NCI-H1417 treated with DMSO at 0.1 percent for 48 hours (cell line): ENCODE results near the gene STAT4.

ENCODE experiments used
- DNase-seq: peaks from one replicate; lab custom pipeline; 2025; lab: John Stamatoyannopoulos, UW

The STAT4 gene

GRCh38 chr2:191176305-191176704 is 25.5 kb upstream of the STAT4 start:
- DNase-seq = no peak

- DNase-seq = no peak
Measured at GRCh38 chr2:191174442-191174841, 23.6 kb upstream of the STAT4 start.

GRCh38 chr2:191173206-191173605 is 22.4 kb upstream of the STAT4 start:
- DNase-seq = no peak

GRCh38 chr2:191171708-191172355 is 21.0 kb upstream of the STAT4 start:
- no peak for DNase-seq

- DNase-seq = no peak
Measured at GRCh38 chr2:191171286-191171685, 20.5 kb upstream of the STAT4 start.

- no peak for DNase-seq
Measured at GRCh38 chr2:191170773-191171172, 20.0 kb upstream of the STAT4 start.

GRCh38 chr2:191170301-191170636 is 19.5 kb upstream of the STAT4 start:
- no peak for DNase-seq

GRCh38 chr2:191169456-191170300 is 18.9 kb upstream of the STAT4 start:
- DNase-seq = no peak

GRCh38 chr2:191167766-191168165 is 17.0 kb upstream of the STAT4 start:
- no peak for DNase-seq

GRCh38 chr2:191166756-191167445 is 16.1 kb upstream of the STAT4 start:
- no peak for DNase-seq

- no peak for DNase-seq
Measured at GRCh38 chr2:191166111-191166755, 15.4 kb upstream of the STAT4 start.

- DNase-seq = peak; percentile 16
Measured at GRCh38 chr2:191165176-191165643, 14.4 kb upstream of the STAT4 start.

- no peak for DNase-seq
Measured at GRCh38 chr2:191158747-191159146, 8.0 kb upstream of the STAT4 start.

- DNase-seq = no peak
Measured at GRCh38 chr2:191158193-191158592, 7.4 kb upstream of the STAT4 start.

- peak; percentile 4 for DNase-seq
Measured at GRCh38 chr2:191155608-191156071, 4.8 kb upstream of the STAT4 start.

- DNase-seq = no peak
Measured at GRCh38 chr2:191153716-191154115, 2.9 kb upstream of the STAT4 start.

- DNase-seq = no peak
Measured at GRCh38 chr2:191152482-191153240, 1.9 kb upstream of the STAT4 start.

- DNase-seq = no peak
Measured at GRCh38 chr2:191151331-191151730, 537 bp upstream of the STAT4 start.

GRCh38 chr2:191150230-191150599 is 579 bp downstream of the STAT4 start:
- no peak for DNase-seq

GRCh38 chr2:191149391-191149790 is 1.4 kb downstream of the STAT4 start:
- DNase-seq = no peak

- no peak for DNase-seq
Measured at GRCh38 chr2:191148791-191149190, 2.0 kb downstream of the STAT4 start.

- DNase-seq = no peak
Measured at GRCh38 chr2:191148281-191148680, 2.5 kb downstream of the STAT4 start.
